Kidney epithelial cell (primary cell): ENCODE data around the gene YAP1. TPM values are rescaled to one million over a fixed set of nuclear protein-coding genes. Genes with fewer than 3 reads are reported as not detected.

ENCODE experiments used
- DNase-seq: peaks from one replicate; pipeline ENCODE4 v3.0.0-alpha.2; 2010; ENCODE audit warnings: low read depth
- H3K27me3 ChIP-seq: 2 replicates; pipeline ENCODE4 v1.6.0; 2011; ENCODE audit warnings: low read length; ENCODE audit not compliant: control insufficient read depth, insufficient read depth
- H3K36me3 ChIP-seq: 2 replicates; pipeline ENCODE4 v1.5.1; 2011; ENCODE audit warnings: low read length; ENCODE audit not compliant: control insufficient read depth, insufficient read depth
- H3K4me3 ChIP-seq: 2 replicates; pipeline ENCODE4 v1.5.1; 2011; ENCODE audit warnings: low read depth, mild to moderate bottlenecking, control low read depth, low read length
- CTCF ChIP-seq: IDR thresholded peaks from 2 replicates; pipeline ENCODE4 v1.5.1; 2011; ENCODE audit warnings: mild to moderate bottlenecking, moderate library complexity, low read length, control low read depth, inconsistent platforms; ENCODE audit not compliant: insufficient read depth, poor library complexity, severe bottlenecking
- total RNA-seq: library from RNA; depleted of rRNA; stranded (reverse); fragments of >200 nt; gene quantifications from 2 replicates; pipeline ENCODE4 v1.2.3, GENCODE V29; 2015

YAP1 gene
- total RNA-seq, 1 donor from 2014 or later: 94.4 TPM

DNA sequence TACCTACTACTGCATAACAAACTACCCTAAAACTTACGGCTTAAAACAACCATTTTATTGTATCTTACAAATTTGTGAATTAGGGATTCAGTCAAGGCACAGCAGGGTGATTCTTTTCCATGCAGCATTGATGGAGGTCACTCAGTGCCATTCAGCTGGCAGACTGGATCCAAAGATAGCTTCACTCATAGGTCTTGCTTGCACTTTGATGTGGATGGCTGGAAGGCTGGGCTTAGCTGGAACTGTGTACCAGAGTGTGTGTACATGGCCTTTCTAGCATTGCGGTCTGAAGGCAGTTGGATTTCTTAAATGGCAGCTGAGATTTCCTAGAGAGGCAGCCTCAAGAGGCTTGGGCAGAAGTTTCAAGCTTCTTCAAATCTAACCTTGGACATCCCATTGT, 25.0 kb downstream of the YAP1 start:
- no peak for TF ChIP-seq CTCF
- Histone ChIP-seq H3K4me3 (no peak overlapping the region), H3K27me3 (no peaks in the 10 kb centered on the region), H3K36me3 (no peaks in the 10 kb centered on the region)
- no peak for DNase-seq

GRCh38 chr11:102138223-102138622, 28.0 kb downstream of the YAP1 start:
- no peaks in the 10 kb centered on the region for H3K27me3 ChIP-seq
- DNase-seq: no peak
- H3K4me3 ChIP-seq: no peak overlapping the region
- no peaks in the 10 kb centered on the region for H3K36me3 ChIP-seq
- TF ChIP-seq CTCF: no peak

DNA sequence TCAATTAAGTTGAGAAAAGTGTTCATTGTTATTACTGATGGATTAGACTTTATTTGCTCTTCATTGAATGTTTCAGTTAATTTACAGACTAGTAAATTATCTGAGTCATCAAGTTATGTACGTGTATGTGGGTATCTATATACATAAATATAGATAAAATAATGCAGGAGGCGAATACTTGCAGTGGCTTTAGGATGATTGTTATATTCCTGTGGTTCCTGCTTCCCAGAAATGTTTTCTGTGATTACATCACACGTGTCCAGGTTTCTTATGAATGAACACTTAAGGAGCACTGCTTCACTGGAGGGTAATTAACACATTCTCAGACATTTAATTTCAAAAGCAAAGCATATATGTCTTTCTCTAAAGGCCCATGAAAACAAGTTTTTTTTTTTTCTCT, 28.4 kb downstream of the YAP1 start:
- no peak for TF ChIP-seq CTCF
- peak; percentile 47 for DNase-seq
- H3K27me3 ChIP-seq: no peaks in the 10 kb centered on the region
- H3K4me3 ChIP-seq: no peak overlapping the region
- no peaks in the 10 kb centered on the region for H3K36me3 ChIP-seq

DNA sequence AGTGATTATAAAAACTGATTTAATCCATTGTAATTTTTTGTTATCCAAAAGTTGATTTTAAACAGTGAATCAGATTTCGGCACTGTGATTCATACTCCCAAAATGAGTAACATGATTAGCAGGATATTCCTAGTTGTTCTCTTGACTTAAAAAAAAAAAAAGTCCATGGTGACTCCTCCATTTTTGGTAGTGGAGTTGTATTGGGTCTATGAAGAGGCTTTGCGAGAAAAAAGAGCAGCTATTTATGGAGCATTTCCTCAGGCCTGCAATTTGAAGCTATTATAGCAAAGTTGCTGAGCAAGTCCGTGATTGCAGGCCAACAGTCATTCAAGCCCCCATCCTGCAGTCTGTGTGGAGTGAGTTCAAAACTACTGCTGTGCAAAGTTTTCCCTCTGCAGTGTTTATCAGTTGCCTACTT, 28.8 kb downstream of the YAP1 start:
- no peaks in the 10 kb centered on the region for H3K27me3 ChIP-seq
- DNase-seq: peak; percentile 32
- TF ChIP-seq CTCF: no peak
- no peaks in the 10 kb centered on the region for H3K36me3 ChIP-seq
- H3K4me3 ChIP-seq: no peak overlapping the region

- TF ChIP-seq CTCF: no peak
- no peak for DNase-seq
- Histone ChIP-seq H3K27me3 (no peaks in the 10 kb centered on the region), H3K36me3 (no peaks in the 10 kb centered on the region), H3K4me3 (no peak overlapping the region)
Measured at GRCh38 chr11:102142333-102142732, 32.1 kb downstream of the YAP1 start.

GRCh38 chr11:102143867-102144266, 33.6 kb downstream of the YAP1 start:
- Histone ChIP-seq H3K36me3 (no peaks in the 10 kb centered on the region), H3K27me3 (no peaks in the 10 kb centered on the region), H3K4me3 (no peak overlapping the region)
- TF ChIP-seq CTCF: no peak
- no peak for DNase-seq
